HG03469 (cell line): Measurements from ENCODE around the gene ADAMTS17.
A peak's percentile ranks its signal among the peaks of the same experiment; 100 is the strongest.
"Not testable (repeated sequence)": the region's sequence is repeated elsewhere in the genome, so short reads cannot be mapped to it uniquely, and the experiment has no call there.

Experiments used
- ATAC-seq: cut with Tn5 transposase; IDR thresholded peaks from one replicate; pipeline ENCODE4 v1.9.1; 2021; ENCODE audit warnings: mild to moderate bottlenecking, moderate library complexity, moderate number of reproducible peaks; ENCODE audit not compliant: unreplicated experiment

The ADAMTS17 gene

GRCh38 chr15:99929266-99929665, 412.5 kb downstream of the ADAMTS17 start:
- no peak for ATAC-seq

- peak; percentile 82 for ATAC-seq
Measured at GRCh38 chr15:99928429-99928981, 413.3 kb downstream of the ADAMTS17 start.

GRCh38 chr15:99926532-99926931, 415.2 kb downstream of the ADAMTS17 start:
- ATAC-seq: not testable (repeated sequence)

GRCh38 chr15:99925661-99926461, 415.9 kb downstream of the ADAMTS17 start:
- no peak for ATAC-seq

- no peak for ATAC-seq
Measured at GRCh38 chr15:99923711-99924110, 418.1 kb downstream of the ADAMTS17 start.
